Activated CD4-positive, alpha-beta T cell treated with anti-CD3 and anti-CD28 coated beads, Interleukin-2, amount 50 U/mL, for 24 hours (primary cell): Measurements from ENCODE around the gene IMMP2L.

Experiments
- DNase-seq, 2 donors: peaks; one replicate each; pipeline ENCODE4 v3.0.0-alpha.2; 2020; ENCODE audit warnings: low read depth in 1 of 2, low spot score in 1 of 2

Gene IMMP2L

DNA sequence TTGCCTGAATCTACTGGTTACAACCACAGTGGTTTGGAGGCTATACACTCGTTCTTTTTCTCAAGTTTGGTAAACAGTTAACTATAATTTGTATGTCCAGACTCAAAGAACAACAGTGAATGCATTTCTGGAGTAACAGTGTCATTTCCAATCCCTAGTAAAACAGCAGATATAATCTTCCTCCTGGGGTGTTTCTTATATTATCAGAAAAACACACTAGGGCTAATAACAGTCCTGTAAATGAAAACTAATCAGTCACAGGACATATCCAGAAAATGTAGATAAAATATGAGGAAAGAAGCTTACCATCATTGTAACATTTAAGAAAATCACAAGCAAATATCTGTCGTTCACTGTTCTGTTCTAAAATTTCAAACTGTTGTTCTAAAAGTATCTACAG lies 388.8 kb downstream of the IMMP2L start:
- DNase-seq = no peak

GRCh38 chr7:111172564-111173257 lies 389.6 kb downstream of the IMMP2L start:
- DNase-seq = no peak

DNA sequence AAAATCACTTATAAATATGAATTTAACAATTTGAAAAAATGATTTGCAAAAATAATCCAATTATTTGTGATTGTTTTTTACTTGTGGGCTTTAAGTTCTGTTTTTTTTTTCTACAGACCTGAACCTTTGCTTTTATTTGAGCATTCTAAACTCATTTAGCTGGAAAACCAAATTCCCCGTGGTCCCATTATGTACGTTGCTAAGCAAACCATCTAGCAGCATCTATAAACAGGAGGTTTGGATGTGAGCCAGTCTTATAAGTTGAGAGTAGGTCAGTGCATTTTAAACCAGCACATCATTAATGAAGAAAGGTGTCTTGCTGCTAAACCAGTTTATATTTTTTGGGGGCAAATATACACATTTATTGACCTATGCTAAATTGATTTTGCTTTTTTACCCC lies 394.1 kb downstream of the IMMP2L start:
- DNase-seq = no peak

DNA sequence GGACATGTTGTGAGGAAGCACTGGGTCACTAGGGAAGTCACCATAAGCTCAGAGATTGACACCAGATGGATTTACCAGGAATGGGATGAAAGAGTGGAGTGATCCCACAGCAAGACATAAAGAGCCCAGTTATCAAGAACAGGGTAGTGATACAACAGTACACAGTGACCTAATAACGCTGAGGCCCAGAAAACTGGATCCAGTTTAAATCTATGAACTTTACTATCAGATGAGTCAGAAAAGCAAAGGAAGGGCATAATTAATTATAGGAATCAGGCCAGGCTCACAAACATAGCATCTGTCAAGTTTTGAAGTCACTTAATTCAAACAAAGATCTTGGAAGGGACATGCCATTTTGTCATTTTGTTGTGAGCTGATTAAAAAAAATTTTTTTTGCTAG lies 397.9 kb downstream of the IMMP2L start:
- DNase-seq = no peak

DNA sequence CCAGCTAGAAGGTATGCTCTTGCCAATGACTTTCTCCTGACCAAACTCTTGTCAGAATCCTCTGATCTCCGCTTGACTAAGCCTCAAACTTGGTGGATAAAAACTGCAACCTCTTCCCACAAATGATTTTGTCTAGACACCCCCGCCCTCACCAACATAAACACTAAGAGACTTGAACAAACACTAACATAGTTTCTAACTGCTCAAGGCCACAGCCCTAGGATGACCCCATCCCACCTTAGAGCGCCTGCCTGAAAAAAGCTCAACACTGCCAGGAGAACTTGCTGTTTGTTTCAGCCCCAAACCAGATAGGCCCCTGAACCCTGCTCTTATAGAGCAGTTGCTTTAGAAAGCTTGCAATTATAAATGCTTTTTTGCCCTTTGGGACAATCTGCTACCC lies 399.6 kb downstream of the IMMP2L start:
- no peak for DNase-seq

DNA sequence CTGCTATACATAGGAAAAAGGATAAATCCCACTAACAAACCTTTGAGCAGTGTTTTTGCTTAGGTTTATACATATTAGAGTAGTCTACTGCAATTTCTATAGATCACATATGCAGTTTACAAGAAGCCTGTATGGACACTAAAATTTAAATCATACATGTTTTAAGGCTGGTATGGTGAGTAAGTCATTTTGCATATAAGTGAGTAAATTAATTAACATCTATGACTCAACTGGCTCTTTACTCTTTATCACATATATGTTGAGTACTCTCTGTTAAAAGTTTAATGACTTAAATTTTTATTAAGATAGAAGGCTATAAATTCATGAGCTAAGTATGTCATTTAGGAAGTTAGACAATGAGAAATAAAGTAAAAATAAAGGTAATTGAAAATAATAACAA lies 402.0 kb downstream of the IMMP2L start:
- no peak for DNase-seq

- no peak for DNase-seq
These were observed 402.9 kb downstream of the IMMP2L start for GRCh38 chr7:111159426-111159825.

DNA sequence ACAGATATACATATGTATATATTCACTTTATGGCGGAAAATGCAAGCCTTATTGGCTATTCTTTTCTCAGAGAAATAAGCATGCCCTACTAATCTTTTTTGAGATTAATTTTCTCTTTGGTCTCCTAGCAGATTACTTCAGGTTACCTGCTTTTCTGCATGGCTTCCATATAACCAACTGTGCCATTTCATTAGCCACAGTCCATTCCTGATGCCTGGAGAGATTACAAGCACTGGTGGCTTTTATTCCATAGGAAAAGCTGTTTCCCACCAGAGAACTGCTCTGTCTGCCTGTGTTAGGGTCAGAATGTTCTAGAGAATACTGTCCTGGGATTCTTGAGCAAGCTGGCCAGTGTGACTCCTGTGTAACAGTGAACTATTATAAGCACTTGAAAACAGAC lies 411.6 kb downstream of the IMMP2L start:
- no peak for DNase-seq

DNA sequence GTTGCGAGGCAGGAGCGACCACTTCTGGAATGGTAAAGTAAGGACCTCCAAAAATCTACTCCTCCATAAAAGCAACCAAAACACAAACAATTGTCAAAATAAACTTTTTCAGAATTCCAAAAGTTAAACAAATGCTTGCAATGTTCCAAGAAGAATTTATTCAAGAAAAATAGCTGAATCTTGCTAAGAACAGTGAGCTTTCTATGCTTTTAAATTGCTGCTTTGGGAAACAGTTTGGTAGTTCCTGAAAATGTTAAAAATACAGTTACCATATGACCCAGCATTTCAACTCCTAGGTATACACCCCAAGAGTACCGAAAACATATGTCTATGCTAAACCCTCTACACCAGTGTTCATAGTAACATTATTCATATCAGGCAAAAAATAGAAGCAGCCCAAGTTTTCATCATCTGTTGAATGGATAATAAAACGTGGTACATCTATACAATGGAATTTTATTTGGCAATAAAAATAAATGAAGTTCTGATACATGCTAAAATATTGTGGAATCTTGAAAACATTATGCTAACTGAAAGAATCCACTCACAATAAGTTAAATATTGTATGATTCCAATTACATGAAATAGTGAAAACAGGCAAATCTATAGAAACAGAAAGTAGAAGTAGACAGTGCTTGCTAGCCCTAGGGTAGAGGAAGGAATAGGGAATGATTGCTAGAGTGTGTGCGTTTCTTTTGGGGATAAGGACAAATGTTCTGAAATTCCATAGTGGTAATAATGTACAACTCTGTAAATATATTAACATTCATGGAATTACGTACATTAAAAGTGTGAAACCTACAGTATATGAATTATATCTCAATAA lies 414.4 kb downstream of the IMMP2L start:
- no peak for DNase-seq

GRCh38 chr7:111146136-111146535 lies 416.2 kb downstream of the IMMP2L start:
- no peak for DNase-seq

DNA sequence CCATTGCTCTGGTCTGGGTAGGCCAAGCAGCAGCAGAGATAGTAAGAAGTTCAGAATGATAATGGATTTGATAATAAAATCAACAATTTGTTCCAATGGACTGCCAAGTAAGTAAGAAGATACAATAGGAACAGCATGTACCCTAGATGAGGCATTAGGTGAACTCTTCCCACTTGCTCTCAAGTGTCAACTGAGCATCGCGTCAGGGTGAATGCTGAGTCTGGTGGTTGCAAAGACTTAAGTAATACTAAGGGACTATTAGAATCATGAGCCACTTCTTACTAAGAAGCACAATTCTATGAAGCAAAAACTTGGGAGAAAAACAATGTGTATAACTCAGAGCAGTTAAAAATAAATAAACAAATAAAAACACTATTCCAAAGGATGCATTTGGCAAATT lies 416.8 kb downstream of the IMMP2L start:
- DNase-seq = no peak

GRCh38 chr7:111140091-111140865 lies 422.0 kb downstream of the IMMP2L start:
- DNase-seq = no peak

DNA sequence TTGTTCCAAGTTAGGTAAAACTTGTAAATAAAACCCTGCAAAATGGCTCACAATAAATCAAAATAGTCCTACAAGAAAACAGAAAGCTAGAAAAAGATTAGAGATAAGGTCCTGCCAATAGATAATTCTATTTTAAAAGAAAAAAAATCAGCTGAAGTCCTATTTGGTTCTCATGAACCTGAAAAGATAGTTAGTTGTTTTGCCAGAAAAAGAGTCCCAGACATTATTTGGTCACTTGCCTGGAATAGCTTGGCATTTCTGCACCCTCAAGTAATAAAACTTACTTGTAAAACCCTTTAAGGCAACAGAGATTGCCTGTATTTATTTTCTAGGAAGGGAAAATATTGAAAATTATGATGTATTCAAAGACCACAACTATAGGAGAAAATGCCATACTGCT lies 423.7 kb downstream of the IMMP2L start:
- DNase-seq = no peak

- DNase-seq = peak in 1 of 2 donors; percentile 53
These were observed 424.1 kb downstream of the IMMP2L start for GRCh38 chr7:111138193-111138569.

- peak; percentile 28 to 30 for DNase-seq
These were observed 424.7 kb downstream of the IMMP2L start for GRCh38 chr7:111137296-111138192.

- DNase-seq = no peak
These were observed 429.5 kb downstream of the IMMP2L start for GRCh38 chr7:111132833-111133232.

- DNase-seq = no peak
These were observed 432.9 kb downstream of the IMMP2L start for GRCh38 chr7:111129435-111129834.

DNA sequence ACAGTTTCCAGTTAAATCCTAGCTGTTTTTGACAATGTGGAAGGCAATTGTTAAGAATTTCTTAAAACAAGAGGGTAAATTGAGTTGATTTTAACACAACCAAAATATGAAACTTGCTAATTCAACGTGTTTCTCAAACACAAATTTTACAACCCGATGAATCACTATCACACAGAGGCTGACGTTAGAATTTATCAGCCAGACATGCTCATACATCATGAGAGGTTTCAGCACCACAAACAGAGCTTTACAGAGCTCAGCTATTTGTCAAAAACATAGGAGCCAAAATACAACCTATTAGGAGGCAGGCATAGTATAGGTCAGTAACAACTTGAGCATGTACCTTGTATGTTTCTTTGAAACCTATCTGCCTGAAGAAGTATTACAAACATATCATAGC lies 435.3 kb downstream of the IMMP2L start:
- no peak for DNase-seq

DNA sequence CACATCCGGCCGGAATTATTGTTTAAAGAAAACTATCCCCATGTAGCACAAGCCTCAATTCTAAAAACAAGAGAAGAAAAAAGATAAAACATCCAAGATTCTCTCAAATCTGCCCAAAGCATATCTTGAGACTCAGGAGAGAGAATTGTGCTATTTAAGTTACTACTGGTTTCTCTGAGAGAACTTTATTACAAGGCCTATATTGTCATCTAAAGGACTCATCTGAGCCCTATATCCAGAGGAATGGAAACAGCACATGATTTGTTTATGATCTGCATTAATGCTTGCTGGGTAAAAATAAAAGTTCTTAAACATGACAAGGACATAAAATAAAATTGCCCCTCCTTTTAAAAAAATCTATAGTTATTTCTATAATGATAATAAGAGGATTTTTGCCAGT lies 446.3 kb downstream of the IMMP2L start:
- no peak for DNase-seq

GRCh38 chr7:111113263-111114017 lies 448.9 kb downstream of the IMMP2L start:
- DNase-seq = no peak
